ENCODE data around the gene TBC1D5.

Gene TBC1D5

DNA sequence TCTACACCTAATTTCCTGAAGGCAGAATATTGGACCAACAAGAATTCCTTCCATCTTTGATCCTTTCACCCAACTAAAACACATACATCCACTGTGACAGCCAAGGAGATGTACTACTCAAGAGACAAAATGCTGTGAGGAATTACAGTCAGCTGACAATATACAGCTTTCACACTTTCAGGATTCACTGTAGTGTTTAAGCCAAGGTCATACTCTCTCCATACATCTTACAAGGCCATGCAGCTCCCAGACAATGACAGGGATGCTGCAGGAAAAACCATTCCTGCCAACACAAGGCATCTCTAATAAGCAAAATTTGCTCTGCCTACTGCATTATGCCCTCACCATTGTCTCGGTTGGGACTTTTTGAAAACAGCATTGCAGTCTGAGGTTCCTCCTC is 170.7 kb downstream of the TBC1D5 start:
- no peak overlapping the region for H3K27ac Mint-ChIP-seq
- no peaks in the 10 kb centered on the region for H3K36me3 Mint-ChIP-seq (ENCODE audit: low read depth)
- no peak for DNase-seq
- peaks cover 2% of the 10 kb centered on the region for H3K27me3 Mint-ChIP-seq (ENCODE audit: low read depth, poor library complexity)
- H3K4me3 Mint-ChIP-seq = no peak overlapping the region
- TF ChIP-seq, protein P1, sequence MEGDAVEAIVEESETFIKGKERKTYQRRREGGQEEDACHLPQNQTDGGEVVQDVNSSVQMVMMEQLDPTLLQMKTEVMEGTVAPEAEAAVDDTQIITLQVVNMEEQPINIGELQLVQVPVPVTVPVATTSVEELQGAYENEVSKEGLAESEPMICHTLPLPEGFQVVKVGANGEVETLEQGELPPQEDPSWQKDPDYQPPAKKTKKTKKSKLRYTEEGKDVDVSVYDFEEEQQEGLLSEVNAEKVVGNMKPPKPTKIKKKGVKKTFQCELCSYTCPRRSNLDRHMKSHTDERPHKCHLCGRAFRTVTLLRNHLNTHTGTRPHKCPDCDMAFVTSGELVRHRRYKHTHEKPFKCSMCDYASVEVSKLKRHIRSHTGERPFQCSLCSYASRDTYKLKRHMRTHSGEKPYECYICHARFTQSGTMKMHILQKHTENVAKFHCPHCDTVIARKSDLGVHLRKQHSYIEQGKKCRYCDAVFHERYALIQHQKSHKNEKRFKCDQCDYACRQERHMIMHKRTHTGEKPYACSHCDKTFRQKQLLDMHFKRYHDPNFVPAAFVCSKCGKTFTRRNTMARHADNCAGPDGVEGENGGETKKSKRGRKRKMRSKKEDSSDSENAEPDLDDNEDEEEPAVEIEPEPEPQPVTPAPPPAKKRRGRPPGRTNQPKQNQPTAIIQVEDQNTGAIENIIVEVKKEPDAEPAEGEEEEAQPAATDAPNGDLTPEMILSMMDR (IDR thresholded peaks at IDR 0.05) = no peak
- H3K4me1 Mint-ChIP-seq = no peaks in the 10 kb centered on the region
- no peaks in the 10 kb centered on the region for H3K9me3 Mint-ChIP-seq

DNA sequence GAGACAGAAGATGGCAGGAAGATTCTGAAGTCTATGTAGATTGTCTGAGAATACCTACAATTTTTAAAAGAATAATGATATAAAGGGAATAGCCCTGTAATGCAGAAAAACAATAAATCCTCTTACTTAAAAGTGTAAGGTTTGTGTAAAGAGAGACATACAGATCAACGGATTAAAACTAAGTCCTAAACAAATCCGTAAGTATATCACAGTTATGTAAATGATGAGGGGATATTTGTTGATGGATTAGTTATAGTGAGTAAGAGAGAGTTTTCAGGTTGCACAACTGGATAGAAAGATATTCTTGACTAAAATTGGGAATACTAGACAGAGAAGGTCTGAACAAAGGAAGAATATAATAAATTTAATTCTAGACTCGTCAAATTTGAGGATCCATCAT is 179.6 kb downstream of the TBC1D5 start:
- no peaks in the 10 kb centered on the region for H3K4me1 Mint-ChIP-seq
- H3K27ac Mint-ChIP-seq = no peak overlapping the region
- no peaks in the 10 kb centered on the region for H3K27me3 Mint-ChIP-seq (ENCODE audit: low read depth, poor library complexity)
- no peak overlapping the region for H3K4me3 Mint-ChIP-seq
- no peaks in the 10 kb centered on the region for H3K9me3 Mint-ChIP-seq
- DNase-seq = no peak
- no peaks in the 10 kb centered on the region for H3K36me3 Mint-ChIP-seq (ENCODE audit: low read depth)
- TF ChIP-seq, protein P1 (IDR thresholded peaks at IDR 0.05) = no peak

DNA sequence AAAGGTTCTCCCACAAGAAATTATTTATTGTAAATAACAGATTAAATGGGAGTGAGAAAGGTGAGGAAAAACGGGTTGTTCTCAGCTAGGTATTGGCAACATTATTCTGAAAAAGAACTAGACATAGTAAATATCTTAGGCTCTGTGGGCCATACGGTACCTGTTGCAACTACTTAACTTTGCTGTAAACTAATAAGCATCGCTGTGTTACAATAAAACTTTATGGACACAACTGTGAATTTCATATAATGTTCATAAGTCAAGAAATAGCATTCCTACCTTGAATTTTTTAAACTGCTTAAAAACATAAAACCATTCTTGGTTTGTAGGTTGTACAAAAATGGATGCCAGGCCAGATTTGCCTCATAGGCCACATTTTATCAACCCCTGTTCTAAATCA is 183.9 kb downstream of the TBC1D5 start:
- no peaks in the 10 kb centered on the region for H3K27me3 Mint-ChIP-seq (ENCODE audit: low read depth, poor library complexity)
- H3K27ac Mint-ChIP-seq = no peak overlapping the region
- no peaks in the 10 kb centered on the region for H3K4me1 Mint-ChIP-seq
- TF ChIP-seq, protein P1 (IDR thresholded peaks at IDR 0.05) = no peak
- DNase-seq = no peak
- H3K9me3 Mint-ChIP-seq = no peaks in the 10 kb centered on the region
- no peak overlapping the region for H3K4me3 Mint-ChIP-seq
- no peaks in the 10 kb centered on the region for H3K36me3 Mint-ChIP-seq (ENCODE audit: low read depth)

DNA sequence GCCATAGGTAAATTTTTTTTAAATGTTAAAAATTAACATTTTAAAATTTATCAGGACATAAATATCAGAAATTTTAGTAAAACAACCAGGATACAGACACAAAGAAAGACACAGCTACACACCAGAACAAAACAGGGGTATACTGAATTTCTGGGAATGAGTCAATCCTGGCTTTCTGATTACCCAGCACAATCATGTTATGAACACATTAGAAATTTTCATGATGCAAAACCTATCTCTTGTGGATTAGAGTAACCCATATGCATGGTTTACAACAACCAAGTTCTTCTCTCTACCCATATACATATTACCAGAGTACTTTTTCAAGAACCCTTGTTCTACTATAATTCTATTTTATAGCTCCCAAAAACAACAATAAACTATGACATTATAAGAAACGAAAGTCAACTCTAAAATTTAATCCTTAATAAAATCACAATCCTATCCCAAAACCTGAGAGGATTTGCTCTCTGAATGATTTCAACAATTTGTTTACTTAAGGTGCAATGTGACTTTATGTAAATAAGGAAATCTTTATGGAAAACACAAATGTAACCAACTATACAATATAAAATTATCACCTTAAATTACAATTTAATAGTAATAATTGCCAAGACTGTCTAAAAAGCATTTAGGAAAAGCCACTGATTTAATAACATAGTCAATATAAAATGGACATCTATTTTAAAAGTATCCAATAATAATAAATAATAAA is 184.5 kb downstream of the TBC1D5 start:
- Mint-ChIP-seq H3K27me3 (ENCODE audit: low read depth, poor library complexity) (no peaks in the 10 kb centered on the region), H3K36me3 (ENCODE audit: low read depth) (no peaks in the 10 kb centered on the region)
- TF ChIP-seq, protein P1 (IDR thresholded peaks at IDR 0.05) = no peak

DNA sequence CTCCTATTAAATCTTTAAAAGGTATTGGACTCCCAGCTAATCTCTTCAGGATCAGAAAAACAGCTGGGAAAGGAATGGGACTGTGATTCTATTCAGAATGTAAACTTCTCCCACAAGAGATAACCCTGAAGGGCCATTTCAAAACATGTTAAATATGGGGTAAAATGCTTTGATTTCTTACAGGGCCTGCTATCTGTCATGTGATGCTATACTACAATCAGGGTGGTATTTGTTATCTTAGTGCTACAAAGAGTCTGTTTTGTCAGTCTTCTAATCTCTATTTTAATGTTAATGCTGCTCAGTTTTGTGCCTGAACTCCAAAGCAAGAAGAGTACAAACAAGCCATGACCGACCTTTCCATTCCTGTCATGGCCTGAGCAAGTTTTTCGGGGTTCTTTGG is 186.9 kb downstream of the TBC1D5 start:
- Mint-ChIP-seq H3K27me3 (ENCODE audit: low read depth, poor library complexity) (no peaks in the 10 kb centered on the region), H3K27ac (no peak overlapping the region), H3K4me3 (no peak overlapping the region), H3K4me1 (no peaks in the 10 kb centered on the region), H3K9me3 (no peaks in the 10 kb centered on the region), H3K36me3 (ENCODE audit: low read depth) (no peaks in the 10 kb centered on the region)
- DNase-seq = no peak
- TF ChIP-seq, protein P1 (IDR thresholded peaks at IDR 0.05) = no peak

More for the DNA sequence above, 184.5 kb downstream of the TBC1D5 start:
- Mint-ChIP-seq H3K4me1 (no peaks in the 10 kb centered on the region), H3K4me3 (no peak overlapping the region), H3K9me3 (no peaks in the 10 kb centered on the region), H3K27ac (no peak overlapping the region)
- DNase-seq = no peak

DNA sequence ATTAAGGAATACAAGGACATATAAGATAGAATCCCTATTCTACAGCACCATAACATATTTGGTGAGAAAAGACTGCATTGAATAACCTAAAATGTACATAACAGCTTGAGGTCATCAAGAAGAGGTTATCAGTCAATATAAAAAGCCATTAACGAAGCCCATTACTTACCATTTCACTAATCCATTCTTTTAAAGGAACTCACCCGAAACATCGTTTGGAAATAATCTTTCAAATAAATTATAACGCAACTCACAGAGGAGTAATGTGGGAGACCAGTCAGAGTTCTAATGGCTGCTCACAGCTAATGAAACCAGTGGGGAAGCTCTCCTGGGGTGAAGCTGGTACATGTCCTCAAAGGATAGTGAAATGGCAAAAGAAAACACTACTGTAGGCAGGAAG is 188.4 kb downstream of the TBC1D5 start:
- Mint-ChIP-seq H3K36me3 (ENCODE audit: low read depth) (no peaks in the 10 kb centered on the region), H3K9me3 (no peaks in the 10 kb centered on the region), H3K27me3 (ENCODE audit: low read depth, poor library complexity) (no peaks in the 10 kb centered on the region), H3K4me3 (no peak overlapping the region), H3K27ac (peak overlapping the region; percentile 64), H3K4me1 (no peaks in the 10 kb centered on the region)
- DNase-seq = no peak
- TF ChIP-seq, protein P1 (IDR thresholded peaks at IDR 0.05) = no peak

All from nephron progenitor cell (in vitro differentiated cells).